ENCODE results near the gene DOCK10. TPM values are rescaled to one million over a fixed set of nuclear protein-coding genes. Genes with fewer than 3 reads are reported as not detected.

The DOCK10 gene
- total RNA-seq, 1 experiment from 2014 or later = 5.8 TPM

DNA sequence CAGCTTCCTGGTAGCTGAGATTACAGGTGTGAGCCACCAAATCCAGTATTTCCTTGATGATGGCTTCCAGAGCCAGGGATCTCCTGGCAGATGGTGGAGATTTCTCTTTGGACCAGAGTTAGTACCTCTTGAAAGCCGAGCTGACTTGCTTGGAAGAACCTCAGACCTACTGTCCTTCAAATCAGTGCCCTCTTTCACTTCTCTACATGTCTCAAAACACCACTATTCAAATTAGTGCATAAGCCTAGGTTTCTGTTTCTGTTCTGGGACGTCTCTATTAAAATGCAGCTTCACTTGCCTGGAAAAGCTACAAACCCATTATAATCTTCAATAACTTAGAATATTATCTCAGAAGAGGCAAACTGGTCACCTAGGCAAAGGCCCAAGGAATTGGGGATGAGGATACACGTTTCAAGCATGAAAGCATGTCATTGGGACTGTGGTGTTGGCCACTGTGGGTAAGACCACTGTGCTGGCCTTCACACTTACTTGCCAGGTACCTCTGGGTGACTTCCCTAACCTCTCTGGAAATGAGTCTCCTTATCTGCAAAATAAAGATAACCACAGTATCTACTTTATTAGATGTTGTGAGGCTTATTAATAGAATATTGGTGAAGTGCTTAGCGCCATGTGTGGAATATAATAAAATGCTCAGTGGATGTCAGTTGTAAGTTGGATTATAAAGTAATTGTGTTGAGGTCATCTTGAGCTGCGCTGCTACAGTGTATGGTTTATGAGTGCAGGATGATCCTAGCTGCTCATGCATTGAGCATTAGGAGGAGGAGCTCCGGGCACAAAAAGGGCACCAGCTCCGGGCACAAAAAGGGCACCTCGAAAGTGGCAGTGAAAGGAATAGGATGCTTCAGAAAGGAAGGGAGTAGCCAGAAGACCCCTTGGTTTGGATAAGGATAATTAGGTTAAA, 84.5 kb downstream of the DOCK10 start:
- no peak for DNase-seq (ENCODE audit: low read depth, low spot score)
- Histone ChIP-seq H3K36me3 (ENCODE audit: control insufficient read depth, insufficient read depth, low read length) (no peaks in the 10 kb centered on the region), H3K9me3 (ENCODE audit: control insufficient read depth, insufficient read depth, low read depth, low read length) (no peaks in the 10 kb centered on the region), H3K27ac (ENCODE audit: low read length) (no peak overlapping the region), H3K27me3 (ENCODE audit: control insufficient read depth, insufficient read depth, low read length) (no peaks in the 10 kb centered on the region), H3K4me3 (ENCODE audit: low read depth in 2 of 2, low read length in 2 of 2) (no peak overlapping the region), H3K4me1 (ENCODE audit: control insufficient read depth, insufficient read depth, low read length) (no peaks in the 10 kb centered on the region)
- POLR2A ChIA-PET = no interaction called here
- ATAC-seq = no peak
- intact Hi-C loops (cut with micrococcal nuclease; ENCODE audit: unreplicated experiment) (no loop called here), in situ Hi-C loops (cut with HindIII; ENCODE audit: low pct_unique_long_range_greater_than_20kb, low sequenced_read_pairs) (no loop called here)
- CTCF ChIA-PET = no interaction called here
- BruUV-seq (replicated peaks) = no TSS peak
- TF ChIP-seq TCF7L2 (IDR thresholded peaks at IDR 0.05; ENCODE audit: low read depth, low read length) (no peak), CTCF (IDR thresholded peaks at IDR 0.05) (no peak), SIN3A (IDR thresholded peaks at IDR 0.05; ENCODE audit: borderline replicate concordance, insufficient read depth, low read depth, low read length) (no peak), POLR2AphosphoS5 (IDR thresholded peaks at IDR 0.05; ENCODE audit: low read depth, low read length) (no peak)
- TF ChIP-seq, protein P1, sequence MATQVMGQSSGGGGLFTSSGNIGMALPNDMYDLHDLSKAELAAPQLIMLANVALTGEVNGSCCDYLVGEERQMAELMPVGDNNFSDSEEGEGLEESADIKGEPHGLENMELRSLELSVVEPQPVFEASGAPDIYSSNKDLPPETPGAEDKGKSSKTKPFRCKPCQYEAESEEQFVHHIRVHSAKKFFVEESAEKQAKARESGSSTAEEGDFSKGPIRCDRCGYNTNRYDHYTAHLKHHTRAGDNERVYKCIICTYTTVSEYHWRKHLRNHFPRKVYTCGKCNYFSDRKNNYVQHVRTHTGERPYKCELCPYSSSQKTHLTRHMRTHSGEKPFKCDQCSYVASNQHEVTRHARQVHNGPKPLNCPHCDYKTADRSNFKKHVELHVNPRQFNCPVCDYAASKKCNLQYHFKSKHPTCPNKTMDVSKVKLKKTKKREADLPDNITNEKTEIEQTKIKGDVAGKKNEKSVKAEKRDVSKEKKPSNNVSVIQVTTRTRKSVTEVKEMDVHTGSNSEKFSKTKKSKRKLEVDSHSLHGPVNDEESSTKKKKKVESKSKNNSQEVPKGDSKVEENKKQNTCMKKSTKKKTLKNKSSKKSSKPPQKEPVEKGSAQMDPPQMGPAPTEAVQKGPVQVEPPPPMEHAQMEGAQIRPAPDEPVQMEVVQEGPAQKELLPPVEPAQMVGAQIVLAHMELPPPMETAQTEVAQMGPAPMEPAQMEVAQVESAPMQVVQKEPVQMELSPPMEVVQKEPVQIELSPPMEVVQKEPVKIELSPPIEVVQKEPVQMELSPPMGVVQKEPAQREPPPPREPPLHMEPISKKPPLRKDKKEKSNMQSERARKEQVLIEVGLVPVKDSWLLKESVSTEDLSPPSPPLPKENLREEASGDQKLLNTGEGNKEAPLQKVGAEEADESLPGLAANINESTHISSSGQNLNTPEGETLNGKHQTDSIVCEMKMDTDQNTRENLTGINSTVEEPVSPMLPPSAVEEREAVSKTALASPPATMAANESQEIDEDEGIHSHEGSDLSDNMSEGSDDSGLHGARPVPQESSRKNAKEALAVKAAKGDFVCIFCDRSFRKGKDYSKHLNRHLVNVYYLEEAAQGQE (IDR thresholded peaks at IDR 0.05; ENCODE audit: insufficient read depth in 1 of 2, low read depth in 2 of 2, low read length in 1 of 2) = no peak

DNA sequence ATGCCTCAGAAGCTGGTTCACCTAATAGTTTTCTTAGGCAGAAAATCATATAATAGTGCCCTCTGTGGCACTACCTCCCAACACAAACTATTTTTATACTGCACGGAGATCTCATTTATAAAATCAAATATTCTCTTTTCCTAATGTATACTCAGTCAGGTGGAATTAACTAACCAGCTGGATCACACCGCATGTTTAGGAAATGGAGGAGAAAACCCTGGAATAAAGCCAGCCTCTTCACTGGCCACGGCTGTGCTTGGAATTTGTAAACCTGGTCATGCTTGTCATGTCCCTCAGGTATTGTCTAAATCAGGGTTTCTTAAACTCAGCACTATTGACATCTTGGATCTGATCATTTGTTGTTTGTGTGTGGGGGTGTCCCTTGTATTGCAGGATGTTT, 85.6 kb downstream of the DOCK10 start:
- H3K27ac ChIP-seq (ENCODE audit: low read length) = no peak overlapping the region
- in situ Hi-C loops (cut with HindIII; ENCODE audit: low pct_unique_long_range_greater_than_20kb, low sequenced_read_pairs) (no loop called here), intact Hi-C loops (cut with micrococcal nuclease; ENCODE audit: unreplicated experiment) (no loop called here)
- H3K27me3 ChIP-seq (ENCODE audit: control insufficient read depth, insufficient read depth, low read length) = no peaks in the 10 kb centered on the region
- no peak for ATAC-seq
- H3K4me1 ChIP-seq (ENCODE audit: control insufficient read depth, insufficient read depth, low read length) = no peaks in the 10 kb centered on the region
- H3K9me3 ChIP-seq (ENCODE audit: control insufficient read depth, insufficient read depth, low read depth, low read length) = no peaks in the 10 kb centered on the region
- DNase-seq (ENCODE audit: low read depth, low spot score) = no peak
- H3K4me3 ChIP-seq (ENCODE audit: low read depth in 2 of 2, low read length in 2 of 2) = no peak overlapping the region
- no peaks in the 10 kb centered on the region for H3K36me3 ChIP-seq (ENCODE audit: control insufficient read depth, insufficient read depth, low read length)
- POLR2A ChIA-PET = no interaction called here
- CTCF ChIA-PET = no interaction called here
- no peak for TF ChIP-seq POLR2AphosphoS5 (IDR thresholded peaks at IDR 0.05; ENCODE audit: low read depth, low read length)
- no peak for TF ChIP-seq SIN3A (IDR thresholded peaks at IDR 0.05; ENCODE audit: borderline replicate concordance, insufficient read depth, low read depth, low read length)
- no peak for TF ChIP-seq TCF7L2 (IDR thresholded peaks at IDR 0.05; ENCODE audit: low read depth, low read length)
- no peak for TF ChIP-seq CTCF (IDR thresholded peaks at IDR 0.05)
- TF ChIP-seq, protein P1 (IDR thresholded peaks at IDR 0.05; ENCODE audit: insufficient read depth in 1 of 2, low read depth in 2 of 2, low read length in 1 of 2) = no peak
- no TSS peak for BruUV-seq (replicated peaks)

All from Panc1 (cell line).